ENCODE measurements around the gene ATF3. TPM values are rescaled to one million over a fixed set of nuclear protein-coding genes. Genes with fewer than 3 reads are reported as not detected.

The ATF3 gene
- total RNA-seq, 1 experiment from 2014 or later = 8.0 TPM

DNA sequence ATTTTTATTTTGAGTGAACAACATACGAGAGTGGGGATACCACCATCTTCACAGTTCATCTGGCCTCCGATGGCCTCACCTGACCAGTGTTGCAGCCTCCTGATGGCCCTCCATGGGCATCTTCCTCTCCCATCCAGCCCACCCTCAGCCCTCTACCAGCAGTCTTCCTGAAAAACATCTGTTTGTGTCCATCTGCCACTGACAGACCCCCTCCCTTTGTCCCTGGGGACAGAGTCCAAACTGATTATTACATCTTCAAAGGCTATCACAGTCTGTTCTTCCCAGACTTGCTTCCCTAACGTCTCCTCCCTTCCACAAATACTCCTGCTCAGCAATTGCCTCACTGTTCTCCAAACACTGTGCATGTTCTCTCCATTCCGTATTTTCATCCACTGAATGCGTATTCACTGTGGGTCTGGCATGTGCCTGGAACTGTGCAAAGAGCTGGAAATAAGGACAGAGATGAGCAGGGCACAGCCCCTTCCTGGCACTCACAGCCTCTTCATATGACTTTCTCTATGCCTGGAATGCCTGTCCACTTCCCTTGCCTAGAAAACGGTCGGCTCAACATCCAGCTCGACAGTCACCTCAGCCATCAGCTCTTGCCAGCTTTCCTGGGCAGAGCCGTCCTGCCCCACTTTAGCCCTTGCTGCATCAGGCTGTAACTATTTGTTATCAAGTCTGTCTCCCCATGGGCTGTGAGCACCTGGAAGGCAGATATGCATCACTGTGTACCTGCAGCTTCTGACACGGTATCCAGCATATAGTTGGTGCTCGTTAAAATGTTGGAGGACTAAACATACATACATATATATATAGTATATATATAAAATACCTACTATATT is 8.3 kb upstream of the ATF3 start:
- H3K27ac ChIP-seq (ENCODE audit: low read length) = no peak overlapping the region
- H3K9ac ChIP-seq (ENCODE audit: low read length) = no peak overlapping the region
- no peak overlapping the region for H3K4me3 ChIP-seq (ENCODE audit: low read length)
- no peaks in the 10 kb centered on the region for H3K4me1 ChIP-seq (ENCODE audit: low read length)
- H3K36me3 ChIP-seq (ENCODE audit: insufficient read depth, low read length) = no peaks in the 10 kb centered on the region
- no peaks in the 10 kb centered on the region for H3K27me3 ChIP-seq (ENCODE audit: low read length)
- H3K79me2 ChIP-seq (ENCODE audit: low read length) = no peaks in the 10 kb centered on the region
- no peaks in the 10 kb centered on the region for H4K20me1 ChIP-seq (ENCODE audit: insufficient read depth, low read depth, low read length)
- H2AFZ ChIP-seq (ENCODE audit: low read length) = no peak overlapping the region
- DNase-seq = no peak
- H3K4me2 ChIP-seq (ENCODE audit: low read depth, low read length, poor library complexity, severe bottlenecking) = no peak overlapping the region
- no peaks in the 10 kb centered on the region for H3K9me2 ChIP-seq (replicated peaks; ENCODE audit: insufficient read depth, low read length)
- H3K9me3 ChIP-seq (ENCODE audit: low read length) = no peaks in the 10 kb centered on the region

DNA sequence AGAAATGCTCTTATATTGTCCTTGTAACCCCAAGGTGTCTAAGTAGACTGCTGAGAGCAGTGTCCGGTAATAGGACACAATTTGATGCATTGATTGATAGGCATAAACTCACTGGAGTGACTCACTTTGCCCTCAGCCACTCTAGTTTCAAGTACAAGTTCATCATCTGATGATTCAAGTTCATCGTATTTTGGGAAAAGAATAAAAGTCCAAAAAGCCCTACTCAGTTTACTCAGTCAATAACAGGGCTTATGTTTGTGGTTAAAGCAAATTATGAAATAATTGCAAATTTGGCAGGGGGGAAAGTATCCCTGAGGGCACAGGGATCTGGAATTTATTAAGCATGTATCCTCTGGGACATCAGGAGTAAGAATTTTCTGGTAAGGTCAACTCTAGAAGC is 7.6 kb upstream of the ATF3 start:
- Histone ChIP-seq H2AFZ (ENCODE audit: low read length) (no peak overlapping the region), H3K79me2 (ENCODE audit: low read length) (no peaks in the 10 kb centered on the region), H3K27me3 (ENCODE audit: low read length) (no peaks in the 10 kb centered on the region), H3K9ac (ENCODE audit: low read length) (no peak overlapping the region), H3K9me3 (ENCODE audit: low read length) (no peaks in the 10 kb centered on the region), H3K4me1 (ENCODE audit: low read length) (no peaks in the 10 kb centered on the region), H4K20me1 (ENCODE audit: insufficient read depth, low read depth, low read length) (no peaks in the 10 kb centered on the region), H3K36me3 (ENCODE audit: insufficient read depth, low read length) (no peaks in the 10 kb centered on the region), H3K27ac (ENCODE audit: low read length) (no peak overlapping the region), H3K9me2 (replicated peaks; ENCODE audit: insufficient read depth, low read length) (no peaks in the 10 kb centered on the region), H3K4me3 (ENCODE audit: low read length) (no peak overlapping the region), H3K4me2 (ENCODE audit: low read depth, low read length, poor library complexity, severe bottlenecking) (no peak overlapping the region)
- DNase-seq = no peak

DNA sequence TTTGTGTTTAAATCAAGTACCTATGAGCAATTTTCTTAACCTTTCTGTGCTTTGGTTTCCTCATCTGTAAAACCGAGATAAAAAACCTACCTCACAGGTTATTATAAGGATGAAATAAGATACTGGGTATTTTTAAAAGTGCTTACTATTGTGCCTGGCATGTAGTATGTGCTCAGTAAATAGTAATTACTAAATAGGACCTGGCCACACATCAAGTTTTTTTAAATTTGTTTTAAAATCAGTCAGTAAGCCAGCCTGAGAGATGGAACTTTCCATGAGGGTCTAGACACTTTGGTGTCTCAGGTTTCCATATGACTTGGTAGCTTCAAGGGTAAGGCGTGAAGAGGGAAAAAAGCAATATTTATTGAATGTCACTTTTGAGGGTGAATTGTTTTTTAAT is 7.0 kb upstream of the ATF3 start:
- Histone ChIP-seq H3K4me2 (ENCODE audit: low read depth, low read length, poor library complexity, severe bottlenecking) (no peak overlapping the region), H3K9ac (ENCODE audit: low read length) (no peak overlapping the region), H3K27me3 (ENCODE audit: low read length) (no peaks in the 10 kb centered on the region), H4K20me1 (ENCODE audit: insufficient read depth, low read depth, low read length) (no peaks in the 10 kb centered on the region), H3K9me3 (ENCODE audit: low read length) (no peaks in the 10 kb centered on the region), H2AFZ (ENCODE audit: low read length) (no peak overlapping the region), H3K4me1 (ENCODE audit: low read length) (no peaks in the 10 kb centered on the region), H3K4me3 (ENCODE audit: low read length) (no peak overlapping the region), H3K9me2 (replicated peaks; ENCODE audit: insufficient read depth, low read length) (no peaks in the 10 kb centered on the region), H3K36me3 (ENCODE audit: insufficient read depth, low read length) (no peaks in the 10 kb centered on the region), H3K27ac (ENCODE audit: low read length) (no peak overlapping the region), H3K79me2 (ENCODE audit: low read length) (no peaks in the 10 kb centered on the region)
- DNase-seq = no peak

- no peaks in the 10 kb centered on the region for H3K36me3 ChIP-seq (ENCODE audit: insufficient read depth, low read length)
- H4K20me1 ChIP-seq (ENCODE audit: insufficient read depth, low read depth, low read length) = no peaks in the 10 kb centered on the region; the same call in 1 of the 2 replicates
- H3K4me1 ChIP-seq (ENCODE audit: low read length) = peaks cover 20% of the 10 kb centered on the region
- H2AFZ ChIP-seq (ENCODE audit: low read length) = no peak overlapping the region
- H3K27ac ChIP-seq (ENCODE audit: low read length) = no peak overlapping the region
- H3K4me3 ChIP-seq (ENCODE audit: low read length) = no peak overlapping the region
- no peak for DNase-seq
- no peaks in the 10 kb centered on the region for H3K79me2 ChIP-seq (ENCODE audit: low read length)
- no peak overlapping the region for H3K4me2 ChIP-seq (ENCODE audit: low read depth, low read length, poor library complexity, severe bottlenecking)
- no peak overlapping the region for H3K9ac ChIP-seq (ENCODE audit: low read length)
- H3K9me2 ChIP-seq (replicated peaks; ENCODE audit: insufficient read depth, low read length) = no peaks in the 10 kb centered on the region
- no peaks in the 10 kb centered on the region for H3K27me3 ChIP-seq (ENCODE audit: low read length)
- H3K9me3 ChIP-seq (ENCODE audit: low read length) = no peaks in the 10 kb centered on the region
Observed at GRCh38 chr1:212605441-212606394, 2.8 kb upstream of the ATF3 start.

- Histone ChIP-seq H3K79me2 (ENCODE audit: low read length) (no peaks in the 10 kb centered on the region), H3K4me2 (ENCODE audit: low read depth, low read length, poor library complexity, severe bottlenecking) (no peak overlapping the region), H2AFZ (ENCODE audit: low read length) (no peak overlapping the region), H3K9ac (ENCODE audit: low read length) (no peak overlapping the region), H3K27ac (ENCODE audit: low read length) (no peak overlapping the region), H3K9me2 (replicated peaks; ENCODE audit: insufficient read depth, low read length) (no peaks in the 10 kb centered on the region), H3K36me3 (ENCODE audit: insufficient read depth, low read length) (no peaks in the 10 kb centered on the region), H3K27me3 (ENCODE audit: low read length) (no peaks in the 10 kb centered on the region), H4K20me1 (ENCODE audit: insufficient read depth, low read depth, low read length) (no peaks in the 10 kb centered on the region; the same call in 1 of the 2 replicates), H3K9me3 (ENCODE audit: low read length) (no peaks in the 10 kb centered on the region), H3K4me3 (ENCODE audit: low read length) (no peak overlapping the region), H3K4me1 (ENCODE audit: low read length) (peaks cover 28% of the 10 kb centered on the region)
- DNase-seq = no peak
Observed at GRCh38 chr1:212606395-212607205, 2.0 kb upstream of the ATF3 start.

GRCh38 chr1:212607206-212607912 is 1.2 kb upstream of the ATF3 start:
- Histone ChIP-seq H3K4me1 (ENCODE audit: low read length) (peaks cover 28% of the 10 kb centered on the region), H3K4me2 (ENCODE audit: low read depth, low read length, poor library complexity, severe bottlenecking) (peak overlapping the region; percentile 74), H3K9me3 (ENCODE audit: low read length) (no peaks in the 10 kb centered on the region), H4K20me1 (ENCODE audit: insufficient read depth, low read depth, low read length) (no peaks in the 10 kb centered on the region; the same call in 1 of the 2 replicates), H3K27me3 (ENCODE audit: low read length) (no peaks in the 10 kb centered on the region), H3K36me3 (ENCODE audit: insufficient read depth, low read length) (no peaks in the 10 kb centered on the region), H3K9ac (ENCODE audit: low read length) (peak overlapping the region; percentile 75), H3K4me3 (ENCODE audit: low read length) (peak overlapping the region; percentile 64; the same call in 1 of the 2 replicates), H3K9me2 (replicated peaks; ENCODE audit: insufficient read depth, low read length) (no peaks in the 10 kb centered on the region), H3K79me2 (ENCODE audit: low read length) (no peaks in the 10 kb centered on the region), H3K27ac (ENCODE audit: low read length) (no peak overlapping the region), H2AFZ (ENCODE audit: low read length) (no peak overlapping the region)
- no peak for DNase-seq

GRCh38 chr1:212607913-212608391 is 609 bp upstream of the ATF3 start:
- Histone ChIP-seq H3K36me3 (ENCODE audit: insufficient read depth, low read length) (no peaks in the 10 kb centered on the region), H2AFZ (ENCODE audit: low read length) (peak overlapping the region; percentile 97; the same call in 1 of the 2 replicates), H3K27me3 (ENCODE audit: low read length) (no peaks in the 10 kb centered on the region), H3K9me3 (ENCODE audit: low read length) (no peaks in the 10 kb centered on the region), H3K9ac (ENCODE audit: low read length) (peak overlapping the region; percentile 75), H3K9me2 (replicated peaks; ENCODE audit: insufficient read depth, low read length) (no peaks in the 10 kb centered on the region), H3K27ac (ENCODE audit: low read length) (no peak overlapping the region), H3K4me2 (ENCODE audit: low read depth, low read length, poor library complexity, severe bottlenecking) (peak overlapping the region; percentile 74), H3K4me1 (ENCODE audit: low read length) (peaks cover 28% of the 10 kb centered on the region), H3K4me3 (ENCODE audit: low read length) (peak overlapping the region; percentile 64), H3K79me2 (ENCODE audit: low read length) (no peaks in the 10 kb centered on the region), H4K20me1 (ENCODE audit: insufficient read depth, low read depth, low read length) (no peaks in the 10 kb centered on the region; the same call in 1 of the 2 replicates)
- DNase-seq = no peak

Data from Karpas-422 (cell line).